ENCODE data around the gene RACGAP1.
"Not testable (repeated sequence)": the region's sequence is repeated elsewhere in the genome, so short reads cannot be mapped to it uniquely, and the experiment has no call there.

The RACGAP1 gene

DNA sequence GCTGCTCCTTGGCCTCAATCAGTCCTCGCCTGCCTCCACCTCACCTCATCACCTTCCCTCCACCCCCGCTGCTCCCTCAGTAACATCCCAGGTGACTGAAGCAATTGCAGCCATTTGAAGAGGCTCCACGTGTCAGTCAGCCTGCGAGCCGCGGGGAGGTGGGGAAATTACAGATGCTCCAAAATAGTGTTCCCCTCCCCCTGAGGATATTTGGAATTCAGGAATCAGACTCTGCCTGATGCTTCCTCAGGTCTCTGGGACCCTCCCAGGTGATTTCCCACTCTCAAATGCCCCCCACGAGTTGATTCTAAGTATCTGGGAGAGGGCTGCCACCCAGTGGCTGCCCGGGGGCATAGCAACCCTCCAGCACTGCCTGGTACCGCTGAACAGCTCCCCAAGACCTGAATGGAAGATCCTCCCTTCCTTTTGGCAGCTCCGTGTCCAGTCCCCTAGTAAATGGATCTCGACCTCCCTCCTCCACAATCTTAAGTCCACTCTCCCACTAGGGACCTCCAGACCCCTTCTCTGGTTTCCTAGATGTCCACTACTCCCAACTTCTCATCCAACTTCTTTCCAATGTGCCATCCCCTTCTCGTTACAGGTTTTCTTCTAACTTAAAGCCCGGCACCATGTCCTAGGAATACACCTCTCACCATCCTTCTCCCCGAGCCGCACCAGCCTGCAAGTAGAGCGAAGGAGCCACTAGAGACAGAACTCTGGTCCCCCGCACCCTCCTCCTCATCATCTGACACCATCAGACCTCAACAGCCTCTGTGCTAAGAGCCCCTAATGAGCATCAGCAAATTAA lies 30.7 kb upstream of the RACGAP1 start:
- peak in 4 of 5 donors; percentile 26 to 56 (median 37) for DNase-seq

DNA sequence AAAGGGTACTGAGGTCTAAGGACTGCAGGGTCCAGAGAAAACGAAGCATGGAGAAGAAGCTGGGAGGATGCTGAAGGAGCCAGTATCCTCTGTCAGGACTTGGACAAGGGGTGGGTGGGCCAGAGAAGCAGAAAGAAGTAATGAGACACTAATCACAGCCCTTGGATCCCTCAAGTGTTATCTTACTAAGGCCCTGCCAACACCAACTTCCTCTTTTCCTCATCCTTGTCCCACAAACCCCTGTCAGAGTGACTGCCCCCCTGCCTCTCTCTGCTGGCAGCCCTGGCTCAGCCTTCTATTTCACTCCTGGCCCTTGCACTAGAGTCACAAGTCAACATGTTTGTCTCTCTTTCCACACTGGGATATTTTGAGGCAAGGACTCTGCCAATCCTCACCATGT lies 28.3 kb upstream of the RACGAP1 start:
- DNase-seq = no peak

DNA sequence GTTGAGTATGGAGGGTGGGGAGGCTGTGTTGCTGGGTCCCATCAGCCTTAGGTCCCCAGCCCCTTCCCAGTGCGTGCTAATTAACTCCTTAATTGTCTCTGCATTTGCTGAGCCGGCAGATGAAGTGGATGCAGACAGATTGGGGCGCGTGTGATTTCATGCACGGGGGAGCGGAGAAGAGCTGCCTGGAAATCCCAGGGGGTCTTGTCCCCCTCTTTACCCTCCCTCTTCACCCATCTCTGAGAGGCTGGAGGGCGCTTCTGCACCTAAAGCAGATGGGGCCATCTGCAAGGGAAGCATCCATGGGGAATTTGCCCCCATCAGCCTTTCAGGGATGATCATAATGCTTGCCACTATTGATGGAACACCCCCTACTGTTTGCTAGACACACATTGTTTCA lies 27.7 kb upstream of the RACGAP1 start:
- no peak for DNase-seq

DNA sequence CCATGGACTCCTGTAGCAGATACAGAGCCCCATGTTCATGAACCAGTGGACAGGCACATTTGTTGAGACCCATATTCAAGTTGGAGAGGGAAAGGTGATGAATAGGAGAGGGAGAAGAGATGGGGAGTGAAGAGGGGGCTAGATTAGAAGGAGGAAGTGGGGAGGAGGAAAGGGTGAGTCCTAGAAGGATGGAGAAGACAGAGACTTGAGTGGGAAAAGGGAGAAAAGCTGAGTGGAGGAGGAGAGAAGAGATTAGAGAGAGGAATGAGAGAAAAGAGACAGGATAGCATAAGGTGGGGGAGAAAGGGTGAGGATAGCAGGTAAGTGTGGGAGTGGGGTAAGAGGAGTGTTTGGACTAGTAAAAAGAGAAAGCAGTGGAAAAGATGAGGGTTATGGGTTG lies 27.2 kb upstream of the RACGAP1 start:
- no peak for DNase-seq

DNA sequence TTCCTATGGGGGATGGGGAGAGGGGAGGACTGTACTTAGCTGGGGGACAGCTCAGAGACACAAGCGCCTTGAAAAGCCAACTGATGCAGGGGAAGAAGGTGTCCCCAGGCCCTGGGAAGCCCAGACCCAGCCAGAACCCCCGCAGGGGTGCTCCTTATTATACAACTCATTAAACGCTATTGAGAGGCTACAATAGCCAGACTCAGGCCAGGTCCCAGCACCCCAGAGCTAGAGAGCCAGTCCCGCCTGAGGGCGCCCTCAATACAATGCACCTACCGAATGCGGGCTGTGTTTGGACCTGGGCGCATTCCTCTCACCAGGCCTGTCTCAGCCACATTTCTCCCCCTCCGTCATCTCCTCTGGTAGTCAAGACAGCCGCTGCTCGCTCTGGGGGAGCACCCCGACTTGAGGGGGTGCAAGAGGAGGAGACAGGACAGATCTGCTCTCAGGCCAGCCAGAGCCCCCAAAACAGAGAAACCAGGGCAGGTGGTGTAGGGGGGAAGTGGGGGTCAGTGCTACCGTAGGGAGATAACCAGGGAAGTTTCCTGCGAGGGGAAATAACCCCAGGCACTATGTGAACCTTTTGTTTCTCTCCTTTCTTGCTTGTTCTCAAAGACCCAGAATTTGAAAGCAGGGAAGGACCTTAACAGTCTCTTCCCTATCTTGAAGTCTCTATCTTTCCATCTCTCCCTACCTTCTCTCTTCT lies 26.0 kb upstream of the RACGAP1 start:
- no peak for DNase-seq

DNA sequence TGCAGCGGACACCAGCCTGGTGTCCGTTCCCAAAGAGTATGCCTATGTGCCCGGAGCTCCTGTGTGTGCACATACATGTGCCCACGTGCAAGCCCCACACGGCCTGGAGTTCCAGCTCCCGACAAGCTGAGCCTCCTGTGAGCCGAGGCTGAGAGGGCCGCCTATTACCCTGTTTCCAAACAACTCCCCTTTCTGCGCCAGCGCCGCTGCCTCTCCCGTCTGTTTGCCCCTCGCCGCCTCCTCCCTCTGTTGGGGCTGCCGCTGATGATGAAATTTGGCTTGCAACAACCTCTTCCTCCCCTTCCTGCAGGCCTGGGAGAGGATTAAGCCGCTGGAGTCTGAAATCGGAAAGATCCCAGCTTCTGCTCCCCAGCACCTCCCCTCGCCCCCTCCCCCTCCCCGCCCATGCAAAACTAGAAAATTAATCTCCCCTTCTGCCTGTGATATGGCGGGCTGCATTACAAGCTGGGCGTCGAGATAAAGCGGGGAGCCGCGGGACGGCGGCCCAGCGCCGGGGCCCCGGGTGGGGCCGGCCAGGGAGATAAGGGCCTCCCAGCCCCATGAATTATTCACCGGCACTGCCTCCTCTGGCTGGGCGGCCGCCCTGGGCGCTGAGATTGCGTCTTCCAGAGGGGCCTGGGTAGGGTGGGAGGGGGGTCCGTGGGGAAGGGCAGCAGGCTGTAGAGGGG lies 25.3 kb upstream of the RACGAP1 start:
- no peak for DNase-seq

DNA sequence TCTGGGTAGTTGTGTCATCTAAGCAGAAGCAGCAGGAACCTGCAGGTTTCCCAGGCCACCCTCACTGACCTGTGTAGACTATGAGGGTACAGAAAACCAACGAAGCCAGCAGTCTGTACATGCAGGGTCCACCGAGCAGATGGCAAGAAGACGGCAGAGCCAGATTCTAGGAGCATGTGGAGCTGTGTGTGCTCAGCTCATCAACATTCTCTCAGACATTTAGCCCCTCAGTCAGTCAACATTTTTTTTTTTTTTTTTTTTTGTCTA lies 24.8 kb upstream of the RACGAP1 start:
- no peak for DNase-seq

DNA sequence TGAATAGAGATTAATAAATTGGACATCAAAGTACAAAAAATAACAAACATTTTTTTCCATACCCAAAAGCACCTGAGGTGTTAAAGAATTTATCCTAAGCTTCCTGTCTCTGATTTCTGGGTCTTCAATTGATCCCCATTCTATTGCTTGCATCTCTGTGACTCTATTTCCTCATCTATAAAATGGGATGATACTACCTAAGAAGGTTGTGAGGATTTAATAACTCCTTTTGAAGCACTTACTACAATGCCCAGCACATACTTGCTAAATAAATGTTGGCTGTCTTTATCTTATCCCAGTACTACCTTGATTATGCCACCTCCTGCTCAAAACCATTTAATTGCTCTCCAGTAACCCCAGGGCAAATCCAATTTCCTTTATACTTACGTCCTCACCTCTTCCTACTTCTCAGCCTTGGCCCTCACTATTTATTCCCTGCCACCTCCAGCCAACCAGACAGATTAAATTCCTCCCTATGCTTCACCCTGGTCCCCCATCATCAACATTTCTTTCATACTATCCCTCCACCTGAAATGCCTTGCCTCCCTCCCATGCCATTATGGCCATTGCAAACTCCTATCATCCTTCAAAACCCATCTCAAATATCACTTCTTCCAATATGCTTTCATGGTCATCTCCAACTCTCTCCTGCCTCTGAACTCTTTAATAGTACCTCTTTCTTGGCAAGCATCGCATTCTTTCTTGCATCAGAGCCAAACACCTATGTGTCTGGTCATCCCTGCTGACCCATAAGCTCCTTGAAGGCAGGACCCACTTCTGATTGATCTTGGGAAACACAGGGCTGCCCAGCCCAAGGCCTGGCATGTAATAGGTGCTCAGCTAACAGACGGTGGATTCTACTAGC lies 24.2 kb upstream of the RACGAP1 start:
- DNase-seq = no peak

DNA sequence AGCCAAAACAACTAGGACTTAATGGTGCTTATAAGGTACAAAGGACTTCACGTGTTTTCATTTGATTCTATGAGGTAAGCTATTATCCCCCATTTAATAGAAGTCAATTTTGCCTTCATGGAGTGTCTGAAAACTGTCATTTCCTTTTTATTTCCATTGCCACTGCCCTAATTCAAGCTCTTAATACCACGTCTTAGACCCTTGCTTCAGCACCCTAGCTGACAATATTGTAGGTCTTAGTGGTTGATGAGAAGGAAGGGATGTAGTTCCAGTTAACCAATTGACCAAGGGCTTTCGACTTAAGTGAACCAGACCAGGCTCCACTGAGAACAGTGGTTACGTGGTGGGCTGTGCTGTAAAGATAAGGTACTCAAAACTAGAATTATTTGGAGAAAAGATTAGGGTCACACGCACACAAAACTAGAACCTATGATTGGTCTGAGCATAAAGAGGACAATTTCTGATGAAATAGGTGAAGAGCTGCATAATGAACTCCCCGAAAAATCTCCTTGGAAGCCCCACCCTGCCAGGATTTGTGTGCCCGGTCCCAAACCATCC lies 22.5 kb upstream of the RACGAP1 start:
- no peak for DNase-seq

DNA sequence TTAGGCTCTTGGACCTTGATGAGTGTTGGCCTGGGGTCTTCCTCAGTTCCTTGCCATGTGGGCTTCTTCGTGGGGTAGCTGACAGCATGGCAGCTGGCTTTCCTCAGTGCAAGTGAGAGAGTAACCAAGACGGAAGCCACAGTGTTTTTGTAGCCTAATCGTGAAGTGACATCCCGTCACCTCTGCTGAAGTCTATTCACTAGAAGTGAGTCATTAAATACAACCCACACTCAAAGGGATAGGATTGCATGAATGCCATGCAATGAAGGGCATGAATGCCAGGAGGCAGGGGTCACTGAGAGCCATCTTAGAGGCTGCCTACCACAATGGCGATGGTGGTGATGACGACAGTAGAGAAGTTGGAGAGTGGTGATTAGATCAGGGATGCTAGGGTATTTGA lies 18.6 kb upstream of the RACGAP1 start:
- no peak for DNase-seq

DNA sequence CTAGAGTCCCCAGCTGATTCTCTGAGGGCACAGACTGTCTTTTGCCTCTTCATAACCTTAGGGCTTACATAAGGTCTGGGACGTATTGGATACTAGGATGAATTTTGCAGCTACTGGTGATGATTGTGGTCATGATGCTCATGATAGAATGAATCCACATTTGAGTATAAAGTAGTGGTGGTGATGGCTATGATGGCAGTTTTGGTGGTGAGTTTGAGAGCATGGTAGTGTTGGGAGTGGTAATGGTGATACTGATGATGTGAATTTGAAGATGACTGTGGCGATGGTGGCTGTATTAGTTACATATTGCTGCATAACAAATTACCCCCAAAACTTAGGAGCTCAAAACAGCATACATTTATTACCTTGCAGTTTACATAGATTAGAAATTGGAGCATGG lies 18.0 kb upstream of the RACGAP1 start:
- no peak for DNase-seq

DNA sequence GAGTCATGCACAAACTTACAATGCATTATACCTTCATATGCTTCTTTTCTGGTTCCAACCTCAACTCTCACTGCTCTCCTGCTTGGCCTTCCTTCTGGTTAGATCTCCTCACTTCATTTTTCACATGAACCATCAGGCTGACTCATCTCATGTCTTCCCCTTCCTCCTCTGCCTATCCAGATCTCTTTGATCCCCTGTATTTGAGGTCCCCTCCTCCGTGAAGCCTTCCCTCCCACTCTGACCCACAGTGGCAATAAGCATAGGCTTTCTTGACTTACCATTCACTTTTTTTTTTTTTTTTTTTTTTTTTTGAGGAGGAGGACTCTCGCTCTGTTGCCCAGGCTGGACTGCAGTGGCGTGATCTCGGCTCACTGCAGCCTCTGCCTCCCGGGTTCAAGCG lies 17.4 kb upstream of the RACGAP1 start:
- DNase-seq = no peak

DNA sequence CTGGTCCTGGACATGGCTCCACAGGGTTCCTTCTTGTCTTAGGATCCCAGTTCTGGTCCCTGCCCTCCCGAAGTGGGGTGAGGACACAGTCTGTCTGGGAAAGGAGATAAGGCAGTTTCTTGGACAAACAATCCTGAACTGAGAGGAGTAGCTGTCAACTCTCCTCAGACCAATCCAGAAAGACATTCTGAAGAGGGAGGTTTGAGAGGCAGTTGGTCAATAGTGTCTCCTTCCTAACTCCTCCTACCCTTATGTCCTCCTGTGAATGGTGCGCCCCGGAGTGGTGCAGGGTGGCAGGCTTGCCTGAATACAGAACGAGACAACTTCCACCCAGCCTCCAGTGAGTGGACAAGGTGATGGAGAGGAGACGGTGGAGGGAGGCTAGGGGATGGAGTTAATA lies 16.7 kb upstream of the RACGAP1 start:
- DNase-seq = no peak

DNA sequence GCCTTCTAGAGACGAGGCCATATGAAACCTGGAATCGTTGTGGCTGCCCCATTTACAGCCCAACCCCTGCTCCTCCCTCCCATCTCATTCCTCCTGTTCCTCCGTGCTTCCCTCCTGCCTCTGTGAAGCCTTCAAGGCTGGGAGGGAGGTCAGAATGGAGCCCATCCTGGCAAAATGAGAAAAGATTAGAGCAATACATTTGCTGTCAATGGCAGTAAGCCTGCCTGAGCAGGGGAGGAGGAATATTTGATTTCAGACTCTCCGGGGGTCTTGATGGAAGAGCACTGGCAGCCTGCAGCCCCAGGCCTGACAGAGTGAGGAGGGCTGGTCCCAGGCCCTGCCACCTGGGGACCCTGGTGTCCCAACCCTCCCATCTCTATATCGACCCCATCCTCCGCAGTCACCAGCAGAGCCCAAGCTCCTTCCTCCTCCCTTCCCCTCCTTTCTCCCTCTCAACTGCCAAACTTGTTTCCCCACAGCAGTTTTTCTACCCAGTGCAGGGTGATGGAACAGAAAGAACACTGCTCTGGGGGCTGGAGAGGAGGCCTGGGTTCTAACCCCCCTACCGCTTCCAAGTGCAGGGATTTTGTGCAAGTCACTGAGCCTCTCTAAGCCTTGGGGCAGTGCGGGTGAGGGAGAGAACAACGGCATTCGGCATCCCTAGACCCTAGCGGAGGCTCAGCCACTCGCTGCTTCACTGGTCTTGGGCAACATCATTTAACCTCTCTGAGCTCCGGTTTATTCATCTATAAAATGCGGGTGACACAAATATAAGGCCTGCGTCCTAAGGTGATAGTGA lies 16.0 kb upstream of the RACGAP1 start:
- DNase-seq = no peak

DNA sequence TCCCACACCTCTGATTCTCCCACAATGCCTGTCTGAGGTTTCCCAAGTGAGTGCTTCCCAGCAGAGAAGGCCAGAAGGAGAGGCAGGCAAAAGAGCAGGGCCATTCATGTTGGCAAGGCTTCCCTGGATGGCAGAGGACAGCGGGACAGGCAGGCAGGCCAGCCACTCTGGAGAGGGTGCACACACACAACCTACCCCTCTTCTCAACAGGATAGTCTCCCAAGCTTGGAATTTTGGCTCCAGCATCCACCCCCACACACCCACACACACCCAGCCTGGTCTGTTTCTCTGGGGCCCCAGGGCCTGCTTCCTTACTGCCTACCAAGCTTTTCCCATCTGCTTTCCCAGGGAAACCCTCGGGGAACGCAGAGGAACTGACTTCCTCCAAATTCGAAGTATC lies 15.4 kb upstream of the RACGAP1 start:
- DNase-seq = no peak

DNA sequence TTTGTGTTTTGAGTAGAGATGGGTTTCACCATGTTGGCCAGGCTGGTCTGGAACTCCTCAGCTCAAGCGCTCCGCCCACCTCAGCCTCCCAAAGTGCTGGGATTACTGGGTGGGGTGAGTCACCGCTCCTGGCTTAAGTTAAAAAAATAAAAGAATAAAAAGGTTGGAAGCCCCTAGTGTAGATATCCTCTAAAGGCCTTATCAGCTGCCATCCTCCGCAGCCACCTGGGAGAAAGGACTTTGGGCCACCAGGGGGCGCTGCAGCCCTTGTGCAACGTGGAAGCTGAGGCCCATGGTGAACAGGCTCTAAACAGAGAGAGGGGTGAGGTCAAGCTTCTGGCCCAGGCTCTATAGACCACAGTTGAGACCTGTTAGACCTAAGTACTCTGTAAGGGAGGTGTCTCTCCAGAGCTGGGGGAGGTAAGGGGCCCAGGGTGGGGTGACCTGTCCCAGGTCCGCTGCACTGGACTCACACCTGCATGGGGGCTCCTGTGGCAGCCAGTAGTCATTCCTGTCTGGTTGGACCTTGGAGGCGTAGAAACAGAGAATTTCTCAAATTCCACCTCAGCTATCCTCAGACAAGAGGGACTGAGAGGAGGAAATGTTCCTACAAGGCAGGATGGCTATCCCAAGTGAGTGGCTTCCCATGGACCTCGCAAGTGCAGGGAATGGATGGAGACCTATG lies 14.0 kb upstream of the RACGAP1 start:
- peak; percentile 59 to 81 (median 68) for DNase-seq

DNA sequence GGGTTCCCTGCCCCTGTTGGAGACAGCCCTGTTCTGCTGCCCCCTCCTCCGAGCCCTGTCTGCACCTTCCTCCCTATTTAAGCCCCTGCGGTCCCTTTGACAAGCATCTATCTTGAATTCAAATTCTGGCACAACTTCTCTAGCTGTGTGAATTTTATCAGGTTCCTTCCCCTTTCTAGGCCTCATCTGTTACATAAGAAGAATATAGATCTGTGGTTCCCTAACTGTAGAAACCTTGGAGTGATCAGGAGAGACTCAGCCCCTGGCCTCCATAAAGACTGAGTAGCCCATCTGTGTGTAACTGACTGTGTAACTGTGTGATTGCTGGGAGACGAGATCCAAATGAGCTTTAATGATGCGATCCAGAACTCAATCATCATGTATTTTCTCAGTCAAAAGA lies 13.0 kb upstream of the RACGAP1 start:
- DNase-seq = no peak

DNA sequence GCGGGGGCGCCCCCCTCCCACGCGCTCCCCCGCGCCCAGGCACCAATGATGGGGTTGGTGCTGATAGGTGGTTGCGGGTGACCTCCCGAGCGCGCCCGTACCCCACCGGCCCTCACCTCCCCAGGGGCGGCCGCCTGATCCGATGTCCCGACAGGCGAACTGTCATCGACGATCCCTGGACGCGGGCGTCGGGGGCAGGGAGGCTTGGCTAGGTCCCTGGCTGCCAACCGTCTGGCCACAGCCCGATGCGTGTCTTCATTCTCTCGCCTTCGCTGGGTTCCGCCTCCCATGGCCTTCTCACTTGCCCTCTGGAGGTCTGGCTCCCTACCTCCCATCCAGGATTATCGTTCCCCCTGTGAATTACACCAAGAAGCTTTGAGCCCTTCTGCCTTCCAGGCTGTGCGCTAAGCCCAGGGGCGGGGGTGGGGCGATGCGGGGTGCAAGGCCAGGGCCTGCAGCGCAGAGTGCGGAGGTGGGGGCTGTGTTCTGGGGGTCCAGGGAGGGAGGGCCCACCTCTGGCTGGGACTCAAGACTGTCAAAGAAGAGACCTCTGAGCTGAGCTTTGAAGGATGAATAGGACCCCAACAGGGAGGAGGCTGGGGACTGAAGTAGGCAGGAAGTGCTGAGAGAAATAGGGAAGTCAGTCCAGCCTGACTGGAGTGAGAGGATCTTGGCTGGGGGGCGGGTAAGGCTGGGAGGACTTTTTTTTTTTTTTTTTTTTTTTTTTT lies 7.7 kb upstream of the RACGAP1 start:
- DNase-seq = no peak

DNA sequence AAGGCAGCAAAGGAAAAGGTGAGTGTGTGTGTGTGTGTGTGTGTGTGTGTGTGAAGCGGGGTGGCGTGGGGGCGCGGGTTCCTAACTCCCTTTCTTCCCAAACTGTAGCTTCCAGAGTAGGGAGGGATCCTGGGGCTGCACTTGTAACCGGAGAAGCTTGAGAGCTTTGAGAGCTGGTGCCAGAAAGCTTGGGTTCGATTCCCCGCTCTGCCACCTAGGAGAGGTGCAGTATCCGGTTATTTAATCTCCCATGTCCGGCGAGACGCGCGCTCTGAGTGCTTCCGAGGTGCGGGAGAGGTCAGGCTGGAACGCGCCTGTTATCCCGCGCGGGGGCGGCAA lies 7.2 kb upstream of the RACGAP1 start:
- no peak for DNase-seq

DNA sequence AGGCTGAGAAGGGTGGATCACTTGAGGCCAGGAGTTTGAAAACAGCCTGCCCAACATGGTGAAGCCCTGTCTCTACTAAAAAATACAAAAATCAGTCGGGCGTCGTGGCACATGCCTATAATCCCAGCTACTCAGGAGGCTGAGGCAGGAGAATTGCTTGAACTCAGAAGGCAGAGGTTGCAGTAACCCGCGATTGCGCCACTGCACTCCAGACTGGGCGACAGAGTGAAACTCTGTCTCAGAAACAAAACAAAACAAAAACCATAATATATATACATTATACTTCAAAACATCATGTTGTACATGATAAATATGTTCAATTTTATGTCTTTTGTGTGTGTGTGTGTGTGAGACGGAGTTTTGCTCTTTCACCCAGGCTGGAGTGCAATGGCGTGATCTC lies 5.2 kb upstream of the RACGAP1 start:
- DNase-seq = not testable (repeated sequence)

DNA sequence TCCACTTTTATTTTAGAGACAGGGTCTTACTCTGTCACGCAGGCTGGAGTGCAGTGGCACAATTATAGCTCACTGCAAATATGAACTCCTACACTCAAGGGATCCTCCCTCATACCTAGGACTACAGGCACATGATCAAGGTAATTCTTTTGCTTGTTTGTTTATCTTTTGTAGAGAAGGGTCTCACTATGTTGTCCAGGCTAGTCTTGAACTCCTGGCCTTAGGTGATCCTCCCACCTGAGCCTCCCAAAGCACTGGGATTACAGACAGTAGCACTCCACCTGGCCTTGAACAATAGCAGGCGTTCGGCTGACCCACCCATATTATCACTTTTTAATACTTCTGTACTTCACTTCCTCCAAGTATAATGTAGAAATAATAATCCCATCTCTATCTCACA lies 1.4 kb upstream of the RACGAP1 start:
- no peak for DNase-seq
